HG02884 (cell line): Measurements from ENCODE around the gene ARHGAP30.
"Not testable (repeated sequence)": the region's sequence is repeated elsewhere in the genome, so short reads cannot be mapped to it uniquely, and the experiment has no call there.

ENCODE experiments used
- ATAC-seq: cut with Tn5 transposase; IDR thresholded peaks from one replicate; pipeline ENCODE4 v1.9.1; 2021; ENCODE audit warnings: mild to moderate bottlenecking, moderate library complexity; ENCODE audit not compliant: unreplicated experiment

The ARHGAP30 gene

GRCh38 chr1:161045736-161046604 lies 23.7 kb downstream of the ARHGAP30 start, which contains the start of gene USF1:
Gene USF1, minus strand, starts transcription at chr1:161045977. Its CDS starts 2,702 bp downstream, at chr1:161043275.
- peak; percentile 64 for ATAC-seq

GRCh38 chr1:161044908-161045735 lies 24.6 kb downstream of the ARHGAP30 start:
- ATAC-seq: peak; percentile 34

GRCh38 chr1:161044535-161044907 lies 25.2 kb downstream of the ARHGAP30 start:
- no peak for ATAC-seq

GRCh38 chr1:161039546-161039945 lies 30.1 kb downstream of the ARHGAP30 start:
- no peak for ATAC-seq

GRCh38 chr1:161039154-161039545 lies 30.5 kb downstream of the ARHGAP30 start:
- ATAC-seq: no peak

GRCh38 chr1:161038523-161039153 lies 31.1 kb downstream of the ARHGAP30 start, which contains the start of gene TSTD1:
Gene TSTD1, minus strand, starts transcription at chr1:161038964. Its CDS starts 75 bp downstream, at chr1:161038889.
- ATAC-seq: peak; percentile 89

- ATAC-seq: no peak
Observed at GRCh38 chr1:161037661-161038522, 31.8 kb downstream of the ARHGAP30 start.

- ATAC-seq: no peak
Observed at GRCh38 chr1:161033751-161034150, 35.9 kb downstream of the ARHGAP30 start.

- no peak for ATAC-seq
Observed at GRCh38 chr1:161032409-161032808, 37.3 kb downstream of the ARHGAP30 start.

GRCh38 chr1:161031874-161032273 lies 37.8 kb downstream of the ARHGAP30 start:
- ATAC-seq: no peak

GRCh38 chr1:161029466-161029865 lies 40.2 kb downstream of the ARHGAP30 start:
- not testable (repeated sequence) for ATAC-seq

- not testable (repeated sequence) for ATAC-seq
Observed at GRCh38 chr1:161026954-161027353, 42.7 kb downstream of the ARHGAP30 start.

GRCh38 chr1:161022432-161022831 lies 47.3 kb downstream of the ARHGAP30 start:
- ATAC-seq: not testable (repeated sequence)

GRCh38 chr1:161021970-161022353 lies 47.7 kb downstream of the ARHGAP30 start:
- no peak for ATAC-seq

- peak; percentile 74 for ATAC-seq
Observed at GRCh38 chr1:161021165-161021969, 48.3 kb downstream of the ARHGAP30 start.

- peak; percentile 24 for ATAC-seq
Observed at GRCh38 chr1:161020509-161021164, 49.1 kb downstream of the ARHGAP30 start, which contains the start of gene F11R. Gene F11R, minus strand, starts transcription at chr1:161021152. Its CDS starts 79 bp downstream, at chr1:161021073.

GRCh38 chr1:161019751-161020495 lies 49.8 kb downstream of the ARHGAP30 start:
- ATAC-seq: no peak

- ATAC-seq: not testable (repeated sequence)
Observed at GRCh38 chr1:161019111-161019660, 50.5 kb downstream of the ARHGAP30 start.
